Mesothelial cell of epicardium (in vitro differentiated cells): ENCODE measurements around the gene TGFBRAP1. TPM values are rescaled to one million over a fixed set of nuclear protein-coding genes. Genes with fewer than 3 reads are reported as not detected.

Source experiments
- DNase-seq, 2 experiments: peaks; one replicate each; pipeline ENCODE4 v3.0.0; 2021; ENCODE audit warnings: low spot score in 2 of 2; ENCODE audit not compliant: unreplicated experiment in 2 of 2
- H3K27ac Mint-ChIP-seq: 2 replicates; pipeline ENCODE4 v1.8.0; 2021; ENCODE audit warnings: mixed read lengths
- H3K27me3 Mint-ChIP-seq: 2 replicates; pipeline ENCODE4 v1.8.0; 2021; ENCODE audit warnings: low read depth, mixed read lengths
- H3K36me3 Mint-ChIP-seq: 2 replicates; pipeline ENCODE4 v1.8.0; 2021; ENCODE audit warnings: mixed read lengths
- H3K4me1 Mint-ChIP-seq: 2 replicates; pipeline ENCODE4 v1.8.0; 2021; ENCODE audit warnings: mixed read lengths
- H3K4me3 Mint-ChIP-seq: 2 replicates; pipeline ENCODE4 v1.8.0; 2021; ENCODE audit warnings: mild to moderate bottlenecking, moderate library complexity, mixed read lengths
- H3K9me3 Mint-ChIP-seq: 2 replicates; pipeline ENCODE4 v1.8.0; 2021; ENCODE audit warnings: mixed read lengths
- CTCF ChIP-seq: fragments of 200-600 bp; sonication (generic); IDR thresholded peaks from one replicate; pipeline ENCODE4 v1.5.0; 2021; ENCODE audit warnings: antibody characterized with exemption; ENCODE audit not compliant: unreplicated experiment
- total RNA-seq: library from RNA; stranded (reverse); gene quantifications from 3 replicates; pipeline ENCODE4 v1.2.1, GENCODE V29; 2021

TGFBRAP1 gene
- total RNA-seq, 1 donor from 2014 or later = 23.6 TPM

- Mint-ChIP-seq H3K27ac (peak overlapping the region; percentile 54), H3K9me3 (no peaks in the 10 kb centered on the region), H3K4me1 (peaks cover 31% of the 10 kb centered on the region), H3K4me3 (no peak overlapping the region), H3K36me3 (peaks cover 5% of the 10 kb centered on the region), H3K27me3 (no peaks in the 10 kb centered on the region)
- no peak for TF ChIP-seq CTCF
- DNase-seq = no peak
Observed at GRCh38 chr2:105320651-105321215, 8.8 kb downstream of the TGFBRAP1 start.

GRCh38 chr2:105317937-105318336, 11.6 kb downstream of the TGFBRAP1 start:
- no peaks in the 10 kb centered on the region for H3K27me3 Mint-ChIP-seq
- peaks cover 5% of the 10 kb centered on the region for H3K36me3 Mint-ChIP-seq
- no peaks in the 10 kb centered on the region for H3K9me3 Mint-ChIP-seq
- DNase-seq = no peak
- peaks cover 13% of the 10 kb centered on the region for H3K4me1 Mint-ChIP-seq
- no peak overlapping the region for H3K27ac Mint-ChIP-seq
- TF ChIP-seq CTCF = no peak
- no peak overlapping the region for H3K4me3 Mint-ChIP-seq

GRCh38 chr2:105315314-105315713, 14.2 kb downstream of the TGFBRAP1 start:
- peaks cover 7% of the 10 kb centered on the region for H3K4me1 Mint-ChIP-seq
- no peak for TF ChIP-seq CTCF
- H3K4me3 Mint-ChIP-seq = no peak overlapping the region
- no peak for DNase-seq
- H3K36me3 Mint-ChIP-seq = peaks cover 7% of the 10 kb centered on the region
- H3K27ac Mint-ChIP-seq = no peak overlapping the region
- H3K27me3 Mint-ChIP-seq = no peaks in the 10 kb centered on the region
- peaks cover 2% of the 10 kb centered on the region for H3K9me3 Mint-ChIP-seq

GRCh38 chr2:105313877-105314276, 15.7 kb downstream of the TGFBRAP1 start:
- DNase-seq = no peak
- Mint-ChIP-seq H3K27ac (no peak overlapping the region), H3K36me3 (peaks cover 10% of the 10 kb centered on the region), H3K4me1 (peaks cover 2% of the 10 kb centered on the region), H3K4me3 (no peak overlapping the region), H3K9me3 (peaks cover 3% of the 10 kb centered on the region), H3K27me3 (no peaks in the 10 kb centered on the region)
- no peak for TF ChIP-seq CTCF

- Mint-ChIP-seq H3K27me3 (no peaks in the 10 kb centered on the region), H3K27ac (peak overlapping the region; percentile 64), H3K36me3 (peaks cover 17% of the 10 kb centered on the region), H3K4me1 (no peaks in the 10 kb centered on the region), H3K4me3 (no peak overlapping the region), H3K9me3 (peaks cover 3% of the 10 kb centered on the region)
- TF ChIP-seq CTCF = no peak
- no peak for DNase-seq
Observed at GRCh38 chr2:105309147-105309545, 20.4 kb downstream of the TGFBRAP1 start.
